Epithelial cell of proximal tubule (primary cell): ENCODE data around the gene CA10. TPM values are rescaled to one million over a fixed set of nuclear protein-coding genes. Genes with fewer than 3 reads are reported as not detected.
A peak's percentile ranks its signal among the peaks of the same experiment; 100 is the strongest.

ENCODE experiments used
- DNase-seq: peaks from one replicate; pipeline ENCODE4 v3.0.0-alpha.2; 2011; ENCODE audit warnings: low read depth
- H3K4me3 ChIP-seq: 2 replicates; pipeline ENCODE4 v1.5.1; 2011; ENCODE audit warnings: low read depth, mild to moderate bottlenecking, low read length
- total RNA-seq: library from RNA; depleted of rRNA; stranded (reverse); fragments of >200 nt; gene quantifications from 2 replicates; pipeline ENCODE4 v1.2.3, GENCODE V29; 2015
- TF ChIP-seq, protein P1 (sequence below): conservative IDR thresholded peaks from 2 replicates; pipeline ENCODE4 v1.5.1; 2012; ENCODE audit warnings: low read depth, mild to moderate bottlenecking, low read length

Gene CA10
- total RNA-seq, 1 donor from 2014 or later, result 0.58 TPM

GRCh38 chr17:52134641-52135040 is 23.9 kb downstream of the CA10 start:
- DNase-seq, result peak; percentile 57
- TF ChIP-seq, protein P1, sequence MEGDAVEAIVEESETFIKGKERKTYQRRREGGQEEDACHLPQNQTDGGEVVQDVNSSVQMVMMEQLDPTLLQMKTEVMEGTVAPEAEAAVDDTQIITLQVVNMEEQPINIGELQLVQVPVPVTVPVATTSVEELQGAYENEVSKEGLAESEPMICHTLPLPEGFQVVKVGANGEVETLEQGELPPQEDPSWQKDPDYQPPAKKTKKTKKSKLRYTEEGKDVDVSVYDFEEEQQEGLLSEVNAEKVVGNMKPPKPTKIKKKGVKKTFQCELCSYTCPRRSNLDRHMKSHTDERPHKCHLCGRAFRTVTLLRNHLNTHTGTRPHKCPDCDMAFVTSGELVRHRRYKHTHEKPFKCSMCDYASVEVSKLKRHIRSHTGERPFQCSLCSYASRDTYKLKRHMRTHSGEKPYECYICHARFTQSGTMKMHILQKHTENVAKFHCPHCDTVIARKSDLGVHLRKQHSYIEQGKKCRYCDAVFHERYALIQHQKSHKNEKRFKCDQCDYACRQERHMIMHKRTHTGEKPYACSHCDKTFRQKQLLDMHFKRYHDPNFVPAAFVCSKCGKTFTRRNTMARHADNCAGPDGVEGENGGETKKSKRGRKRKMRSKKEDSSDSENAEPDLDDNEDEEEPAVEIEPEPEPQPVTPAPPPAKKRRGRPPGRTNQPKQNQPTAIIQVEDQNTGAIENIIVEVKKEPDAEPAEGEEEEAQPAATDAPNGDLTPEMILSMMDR, result no peak
- no peak overlapping the region for H3K4me3 ChIP-seq

GRCh38 chr17:52128721-52129120 is 29.8 kb downstream of the CA10 start:
- DNase-seq, result no peak

DNA sequence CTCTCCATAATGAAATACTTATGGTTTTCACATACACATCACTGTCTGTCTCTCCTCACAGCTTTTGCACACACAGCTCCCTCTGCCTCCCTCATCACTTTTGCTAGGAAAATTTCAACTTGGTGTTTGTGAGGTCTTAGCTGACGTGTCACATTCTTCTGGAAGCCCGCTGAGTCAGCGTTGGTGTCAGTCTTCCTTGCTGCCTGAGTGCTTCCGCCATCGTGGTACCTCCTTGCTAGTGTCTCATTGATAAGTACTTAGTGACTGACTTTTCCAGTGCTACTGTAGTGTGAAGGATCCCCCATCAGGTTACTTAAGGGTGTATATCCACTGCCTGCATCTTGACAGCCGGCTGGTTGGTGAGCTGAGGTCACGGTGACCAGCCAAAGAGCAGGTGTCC is 33.5 kb downstream of the CA10 start:
- no peak for DNase-seq
- no peak overlapping the region for H3K4me3 ChIP-seq

More at GRCh38 chr17:52128721-52129120, 29.8 kb downstream of the CA10 start:
- H3K4me3 ChIP-seq, result no peak overlapping the region
- TF ChIP-seq, protein P1, result no peak

GRCh38 chr17:52124561-52124960 is 34.0 kb downstream of the CA10 start:
- TF ChIP-seq, protein P1, result no peak
- no peak for DNase-seq
- no peak overlapping the region for H3K4me3 ChIP-seq

More for the DNA sequence above, 33.5 kb downstream of the CA10 start:
- TF ChIP-seq, protein P1, result no peak

GRCh38 chr17:52120465-52120864 is 38.0 kb downstream of the CA10 start:
- TF ChIP-seq, protein P1, result no peak
- DNase-seq, result no peak
- H3K4me3 ChIP-seq, result no peak overlapping the region

DNA sequence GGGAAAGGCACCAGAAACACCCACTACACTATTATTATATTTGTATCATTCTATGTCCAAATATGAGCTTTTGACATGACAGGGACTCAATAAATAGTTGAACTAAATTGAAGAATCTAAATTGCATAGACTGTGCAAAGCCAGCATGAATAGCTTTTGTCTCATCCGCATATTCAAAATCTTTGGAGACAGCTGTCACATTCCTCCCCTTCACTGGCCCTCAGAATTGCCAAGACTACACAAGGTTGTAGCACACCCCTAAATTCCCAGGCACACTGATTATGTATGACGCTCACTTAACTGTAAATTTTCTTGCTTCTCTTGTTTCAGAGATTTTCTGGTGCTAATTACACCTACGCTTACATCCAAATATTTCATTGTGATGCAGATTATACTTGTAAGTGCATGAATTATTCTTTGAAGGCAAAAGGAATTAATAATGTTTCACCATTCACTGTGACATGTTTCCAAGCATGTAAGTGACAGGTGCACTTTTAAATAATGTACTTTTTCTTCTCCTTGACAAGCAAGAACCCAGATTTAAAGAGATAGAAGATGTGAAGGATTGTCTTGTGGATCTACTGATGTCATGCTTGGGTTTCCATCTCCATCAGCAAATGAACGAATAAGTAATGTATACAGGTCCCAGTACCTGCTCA is 47.5 kb downstream of the CA10 start:
- no peak for DNase-seq
- H3K4me3 ChIP-seq, result no peak overlapping the region
- TF ChIP-seq, protein P1, result no peak

DNA sequence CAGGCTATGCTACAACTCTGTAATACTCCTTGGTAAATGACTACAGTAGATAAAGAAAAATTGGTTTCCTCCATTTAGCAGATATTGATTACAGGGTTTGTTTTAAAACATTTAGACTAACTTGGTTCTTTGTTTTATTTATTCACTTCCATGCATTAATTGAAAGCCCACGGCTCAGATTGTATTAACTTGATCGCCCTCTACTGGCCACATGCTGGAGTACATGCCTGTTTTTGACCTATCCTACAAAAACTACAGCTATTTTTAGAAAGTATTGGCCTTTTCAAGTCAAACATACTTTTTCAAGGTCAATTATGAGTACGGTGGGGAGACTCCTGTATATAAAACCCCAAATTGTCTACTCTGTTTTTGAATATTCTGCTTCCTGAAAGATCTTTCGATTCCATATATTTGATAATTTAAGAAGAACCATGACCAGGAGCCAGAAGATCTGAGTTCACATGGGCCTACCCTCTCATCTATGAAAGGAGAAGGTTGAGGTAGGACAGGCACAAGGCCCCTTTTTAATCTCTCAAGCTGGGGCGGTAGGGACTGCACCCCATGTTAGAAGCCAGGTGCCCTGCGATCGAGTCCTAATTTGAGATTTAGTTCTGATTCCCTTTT is 51.8 kb downstream of the CA10 start:
- DNase-seq, result no peak
- H3K4me3 ChIP-seq, result no peak overlapping the region
- TF ChIP-seq, protein P1, result peak; percentile 88
